Fibroblast of lung (primary cell): Measurements from ENCODE around the gene MST1R. TPM values are rescaled to one million over a fixed set of nuclear protein-coding genes. Genes with fewer than 3 reads are reported as not detected.
A peak's percentile ranks its signal among the peaks of the same experiment; 100 is the strongest.

Source experiments
- DNase-seq, 2 donors: peaks; one replicate each; pipeline versions ENCODE4 v3.0.0 to v3.0.0-alpha.2; 2010; ENCODE audit warnings: low read depth in 2 of 2
- H2AFZ ChIP-seq: 2 replicates; pipeline ENCODE4 v1.5.1; 2012; ENCODE audit warnings: low read length, control low read depth, inconsistent platforms
- H3K27ac ChIP-seq: 2 replicates; pipeline ENCODE4 v1.5.1; 2011; ENCODE audit warnings: low read length, control low read depth; ENCODE audit not compliant: insufficient read depth
- H3K27me3 ChIP-seq: 2 replicates; pipeline ENCODE4 v1.5.1; 2011; ENCODE audit warnings: mild to moderate bottlenecking, low read length; ENCODE audit not compliant: control insufficient read depth, insufficient read depth
- H3K36me3 ChIP-seq: 2 replicates; pipeline ENCODE4 v1.5.1; 2011; ENCODE audit warnings: low read length; ENCODE audit not compliant: control insufficient read depth, insufficient read depth
- H3K4me1 ChIP-seq: 2 replicates; pipeline ENCODE4 v1.5.1; 2011; ENCODE audit warnings: low read length; ENCODE audit not compliant: control insufficient read depth, insufficient read depth; ENCODE audit errors: extremely low read depth
- H3K4me2 ChIP-seq: 2 replicates; pipeline ENCODE4 v1.5.1; 2011; ENCODE audit warnings: low read length, control low read depth; ENCODE audit not compliant: insufficient read depth; ENCODE audit errors: extremely low read depth
- H3K4me3 ChIP-seq, 4 experiments: fragments of 200-600 bp in 1 of 4; sonication (generic) in 1 of 4; replicated peaks in 1 of 4; 2 replicates each; pipeline ENCODE4 v1.5.1; 2011 to 2016; ENCODE audit warnings: low read length in 4 of 4, low read depth in 3 of 4, mild to moderate bottlenecking in 3 of 4, control low read depth in 2 of 4, inconsistent platforms in 1 of 4, mixed read lengths in 1 of 4; ENCODE audit not compliant: insufficient read depth in 1 of 4; ENCODE audit errors: control extremely low read depth in 1 of 4
- H3K79me2 ChIP-seq: 2 replicates; pipeline ENCODE4 v1.5.1; 2012; ENCODE audit warnings: mild to moderate bottlenecking, low read length, inconsistent platforms; ENCODE audit not compliant: control insufficient read depth, insufficient read depth
- H3K9ac ChIP-seq: 2 replicates; pipeline ENCODE4 v1.5.1; 2011; ENCODE audit warnings: mild to moderate bottlenecking, low read length, control low read depth; ENCODE audit not compliant: insufficient read depth
- H3K9me3 ChIP-seq: 2 replicates; pipeline ENCODE4 v1.5.1; 2012; ENCODE audit warnings: low read depth, low read length; ENCODE audit not compliant: control insufficient read depth, insufficient read depth
- H4K20me1 ChIP-seq: 2 replicates; pipeline ENCODE4 v1.5.1; 2011; ENCODE audit warnings: low read length; ENCODE audit not compliant: control insufficient read depth, insufficient read depth; ENCODE audit errors: extremely low read depth
- EZH2 ChIP-seq: IDR thresholded peaks from 2 replicates; pipeline ENCODE4 v1.5.1; 2012; ENCODE audit warnings: low read length, control low read depth, mild to moderate bottlenecking; ENCODE audit errors: missing control alignments
- polyA plus RNA-seq, 2 donors: library from polyadenylated mRNA; depleted of rRNA in 1 of 2; stranded (reverse) in 1 of 2; unstranded in 1 of 2; fragments of >200 nt; gene quantifications; 2 replicates each; pipeline ENCODE4 v1.2.1, GENCODE V29; 2011 to 2012; ENCODE audit warnings: missing spikeins in 1 of 2
- total RNA-seq: library from RNA; depleted of rRNA; stranded (reverse); fragments of >200 nt; gene quantifications from 2 replicates; pipeline ENCODE4 v1.2.1, GENCODE V29; 2014
- TF ChIP-seq, protein P1 (sequence below), 2 donors: IDR thresholded peaks in 1 of 2; conservative IDR thresholded peaks in 1 of 2; 1 replicate in 1 of 2; 2 replicates in 1 of 2; pipeline ENCODE4 v1.5.1; 2011 to 2012; ENCODE audit warnings: low read length in 2 of 2, control low read depth in 1 of 2, inconsistent platforms in 1 of 2, low read depth in 1 of 2, mild to moderate bottlenecking in 1 of 2

MST1R gene
- total and polyA plus RNA-seq, 2 donors (not counting 1 experiment from before 2014, with no cell fraction given): 0.52 to 3.0 TPM

DNA sequence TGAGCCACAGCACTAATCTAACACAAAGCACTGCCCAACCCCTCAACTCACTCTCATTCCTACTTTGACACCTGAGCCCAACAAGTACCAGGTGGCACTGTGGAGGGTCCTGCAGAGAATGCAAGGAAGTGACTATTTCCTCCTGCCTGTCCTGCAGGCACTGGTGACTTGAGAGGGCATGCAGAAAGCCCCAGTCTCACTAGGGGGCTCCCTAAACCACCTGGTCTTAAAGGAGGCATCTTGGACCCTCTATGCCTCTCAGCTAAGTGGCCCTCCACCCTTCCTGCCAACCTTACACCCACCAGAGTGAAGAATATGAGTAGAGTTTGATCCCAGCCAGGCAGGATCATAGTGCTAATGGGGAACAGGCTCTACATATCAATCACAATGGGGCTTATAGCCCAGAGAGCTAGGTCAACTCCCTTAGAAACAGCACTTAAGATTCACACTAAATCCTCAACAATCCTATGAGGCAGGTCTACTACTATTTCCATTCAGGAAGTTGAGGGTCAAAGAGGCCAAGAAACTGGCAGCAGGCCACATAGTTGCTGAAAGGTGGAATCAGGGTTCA lies 62.5 kb downstream of the MST1R start:
- DNase-seq: peak in 1 of 2 donors; percentile 28

DNA sequence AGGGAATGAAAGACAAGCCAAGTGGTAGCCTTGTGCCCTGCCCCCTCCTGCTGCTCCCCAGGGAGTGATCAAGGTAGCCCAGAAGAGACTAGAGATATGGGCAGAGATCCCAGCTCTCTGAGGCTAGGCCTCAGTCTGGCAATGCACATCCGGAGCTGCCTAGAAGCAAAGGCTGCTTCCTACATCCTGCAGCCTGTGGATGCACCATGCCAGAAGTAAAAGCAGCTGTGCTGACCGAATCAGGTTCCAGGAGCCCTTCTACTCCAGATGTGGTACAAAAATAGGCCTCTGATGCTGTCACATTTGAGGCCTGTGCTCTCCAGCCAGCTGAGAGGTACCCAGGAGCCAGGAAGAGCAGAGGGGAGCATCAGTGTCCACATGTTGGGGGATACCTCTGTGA lies 63.3 kb downstream of the MST1R start:
- no peak for DNase-seq
- TF ChIP-seq, protein P1, sequence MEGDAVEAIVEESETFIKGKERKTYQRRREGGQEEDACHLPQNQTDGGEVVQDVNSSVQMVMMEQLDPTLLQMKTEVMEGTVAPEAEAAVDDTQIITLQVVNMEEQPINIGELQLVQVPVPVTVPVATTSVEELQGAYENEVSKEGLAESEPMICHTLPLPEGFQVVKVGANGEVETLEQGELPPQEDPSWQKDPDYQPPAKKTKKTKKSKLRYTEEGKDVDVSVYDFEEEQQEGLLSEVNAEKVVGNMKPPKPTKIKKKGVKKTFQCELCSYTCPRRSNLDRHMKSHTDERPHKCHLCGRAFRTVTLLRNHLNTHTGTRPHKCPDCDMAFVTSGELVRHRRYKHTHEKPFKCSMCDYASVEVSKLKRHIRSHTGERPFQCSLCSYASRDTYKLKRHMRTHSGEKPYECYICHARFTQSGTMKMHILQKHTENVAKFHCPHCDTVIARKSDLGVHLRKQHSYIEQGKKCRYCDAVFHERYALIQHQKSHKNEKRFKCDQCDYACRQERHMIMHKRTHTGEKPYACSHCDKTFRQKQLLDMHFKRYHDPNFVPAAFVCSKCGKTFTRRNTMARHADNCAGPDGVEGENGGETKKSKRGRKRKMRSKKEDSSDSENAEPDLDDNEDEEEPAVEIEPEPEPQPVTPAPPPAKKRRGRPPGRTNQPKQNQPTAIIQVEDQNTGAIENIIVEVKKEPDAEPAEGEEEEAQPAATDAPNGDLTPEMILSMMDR (conservative IDR thresholded peaks at IDR 0.05 in 1 of 2, IDR thresholded peaks at IDR 0.05 in 1 of 2; ENCODE audit: low read depth in 1 of 2, low read length in 2 of 2): no peak
- no peak for TF ChIP-seq EZH2
- Histone ChIP-seq H3K4me2 (no peak overlapping the region), H3K9ac (no peak overlapping the region), H2AFZ (no peak overlapping the region), H3K4me1 (peaks cover 8% of the 10 kb centered on the region), H4K20me1 (no peaks in the 10 kb centered on the region), H3K4me3 (no peak overlapping the region), H3K27ac (no peak overlapping the region), H3K9me3 (no peaks in the 10 kb centered on the region), H3K79me2 (no peaks in the 10 kb centered on the region), H3K27me3 (no peaks in the 10 kb centered on the region), H3K36me3 (no peaks in the 10 kb centered on the region)

More for the DNA sequence above, 62.5 kb downstream of the MST1R start:
- H3K4me1 ChIP-seq: peaks cover 8% of the 10 kb centered on the region
- no peaks in the 10 kb centered on the region for H3K9me3 ChIP-seq
- no peak overlapping the region for H3K4me3 ChIP-seq
- H4K20me1 ChIP-seq: no peaks in the 10 kb centered on the region
- H2AFZ ChIP-seq: no peak overlapping the region
- no peaks in the 10 kb centered on the region for H3K79me2 ChIP-seq
- no peak overlapping the region for H3K9ac ChIP-seq
- H3K27ac ChIP-seq: no peak overlapping the region
- no peaks in the 10 kb centered on the region for H3K27me3 ChIP-seq
- H3K36me3 ChIP-seq: no peaks in the 10 kb centered on the region
- TF ChIP-seq, protein P1 (conservative IDR thresholded peaks at IDR 0.05 in 1 of 2, IDR thresholded peaks at IDR 0.05 in 1 of 2; ENCODE audit: low read depth in 1 of 2, low read length in 2 of 2): peak; percentile 27 to 48
- TF ChIP-seq EZH2: no peak
- no peak overlapping the region for H3K4me2 ChIP-seq

- H3K9ac ChIP-seq: no peak overlapping the region
- no peak overlapping the region for H3K4me3 ChIP-seq
- peak; percentile 56 to 85 for DNase-seq
- TF ChIP-seq EZH2: no peak
- TF ChIP-seq, protein P1 (conservative IDR thresholded peaks at IDR 0.05 in 1 of 2, IDR thresholded peaks at IDR 0.05 in 1 of 2; ENCODE audit: low read depth in 1 of 2, low read length in 2 of 2): peak; percentile 87 to 94
- no peaks in the 10 kb centered on the region for H4K20me1 ChIP-seq
- H3K4me2 ChIP-seq: peak overlapping the region; percentile 7
- H3K36me3 ChIP-seq: no peaks in the 10 kb centered on the region
- H2AFZ ChIP-seq: no peak overlapping the region
- peaks cover 8% of the 10 kb centered on the region for H3K4me1 ChIP-seq
- H3K27ac ChIP-seq: no peak overlapping the region
- no peaks in the 10 kb centered on the region for H3K79me2 ChIP-seq
- no peaks in the 10 kb centered on the region for H3K27me3 ChIP-seq
- no peaks in the 10 kb centered on the region for H3K9me3 ChIP-seq
These were observed 64.4 kb downstream of the MST1R start for GRCh38 chr3:49839193-49839809.

Other genes with a start within 250 kb of the MST1R start
- gene APEH, start 229.5 kb downstream of the MST1R start, total RNA-seq: 110 and 137 TPM in 2 replicates
- 52.6 and 75.7 TPM in 2 replicates for gene APEH, start 229.5 kb downstream of the MST1R start, polyA plus RNA-seq
- gene MST1, start 214.4 kb downstream of the MST1R start, total RNA-seq: 5.1 and 6.6 TPM in 2 replicates
- 3.5 and 4.0 TPM in 2 replicates for gene MST1, start 214.4 kb downstream of the MST1R start, polyA plus RNA-seq
- gene RNF123, start 214.3 kb downstream of the MST1R start, total RNA-seq: 19.5 and 27.1 TPM in 2 replicates
- 16.5 and 21.8 TPM in 2 replicates for gene RNF123, start 214.3 kb downstream of the MST1R start, polyA plus RNA-seq
- under 0.01 and 0.33 TPM in 2 replicates for gene AMIGO3, start 184.2 kb downstream of the MST1R start, total RNA-seq
- gene AMIGO3, start 184.2 kb downstream of the MST1R start, polyA plus RNA-seq: 0.17 TPM in 1 of 2 replicates, not detected in the other
- gene GMPPB, start 179.9 kb downstream of the MST1R start, total RNA-seq: 13.6 and 14.4 TPM in 2 replicates
- gene GMPPB, start 179.9 kb downstream of the MST1R start, polyA plus RNA-seq: 13.7 and 18.3 TPM in 2 replicates
- 28.8 and 30.2 TPM in 2 replicates for gene IP6K1, start 117.3 kb downstream of the MST1R start, total RNA-seq
- gene IP6K1, start 117.3 kb downstream of the MST1R start, polyA plus RNA-seq: 38.8 and 45.4 TPM in 2 replicates
- under 0.01 TPM in 1 of 2 replicates, not detected in the other for gene CDHR4, start 104.0 kb downstream of the MST1R start, total RNA-seq
- gene CDHR4, start 104.0 kb downstream of the MST1R start, polyA plus RNA-seq: not detected in 2 replicates
- 3.3 and 7.3 TPM in 2 replicates for gene INKA1, start 100.6 kb downstream of the MST1R start, total RNA-seq
- gene INKA1, start 100.6 kb downstream of the MST1R start, polyA plus RNA-seq: 2.9 and 6.5 TPM in 2 replicates
- gene UBA7, start 89.9 kb downstream of the MST1R start, total RNA-seq: 50.1 and 57.1 TPM in 2 replicates
- gene UBA7, start 89.9 kb downstream of the MST1R start, polyA plus RNA-seq: 22.8 and 33.7 TPM in 2 replicates
- gene TRAIP, start 47.3 kb downstream of the MST1R start, total RNA-seq: 0.77 and 2.0 TPM in 2 replicates
- gene TRAIP, start 47.3 kb downstream of the MST1R start, polyA plus RNA-seq: 2.5 and 7.0 TPM in 2 replicates
- not detected in 2 replicates for gene CAMKV, start 34.0 kb downstream of the MST1R start, total RNA-seq
- 0.06 TPM in 1 of 2 replicates, not detected in the other for gene CAMKV, start 34.0 kb downstream of the MST1R start, polyA plus RNA-seq
- gene MON1A, start 25.9 kb upstream of the MST1R start, total RNA-seq: 11.8 and 12.2 TPM in 2 replicates
- 6.7 and 9.3 TPM in 2 replicates for gene MON1A, start 25.9 kb upstream of the MST1R start, polyA plus RNA-seq
- 41.3 and 46.1 TPM in 2 replicates for gene RBM6, start 36.3 kb upstream of the MST1R start, total RNA-seq
- gene RBM6, start 36.3 kb upstream of the MST1R start, polyA plus RNA-seq: 36.3 and 40.1 TPM in 2 replicates
- 156 and 174 TPM in 2 replicates for gene RBM5, start 185.0 kb upstream of the MST1R start, total RNA-seq
- 113 and 127 TPM in 2 replicates for gene RBM5, start 185.0 kb upstream of the MST1R start, polyA plus RNA-seq